HG02588 (cell line): Measurements from ENCODE around the gene DLX4.

Experiments used
- ATAC-seq: cut with Tn5 transposase; IDR thresholded peaks from one replicate; pipeline ENCODE4 v1.9.1; 2021; ENCODE audit warnings: mild to moderate bottlenecking, moderate library complexity; ENCODE audit not compliant: unreplicated experiment

Gene DLX4

GRCh38 chr17:49946208-49946607 lies 22.8 kb upstream of the DLX4 start:
- ATAC-seq, result no peak

GRCh38 chr17:49946964-49947584 lies 21.9 kb upstream of the DLX4 start:
- no peak for ATAC-seq

- ATAC-seq, result no peak
These were observed 19.4 kb upstream of the DLX4 start for GRCh38 chr17:49949634-49950033.

GRCh38 chr17:49951362-49952082 lies 17.5 kb upstream of the DLX4 start:
- no peak for ATAC-seq

GRCh38 chr17:49952209-49952911 lies 16.6 kb upstream of the DLX4 start:
- no peak for ATAC-seq

- no peak for ATAC-seq
These were observed 16.0 kb upstream of the DLX4 start for GRCh38 chr17:49952912-49953497.

- no peak for ATAC-seq
These were observed 13.8 kb upstream of the DLX4 start for GRCh38 chr17:49955157-49955556.

- no peak for ATAC-seq
These were observed 12.2 kb upstream of the DLX4 start for GRCh38 chr17:49956780-49957179.

- ATAC-seq, result no peak
These were observed 11.6 kb upstream of the DLX4 start for GRCh38 chr17:49957350-49957749.

GRCh38 chr17:49958723-49959122 lies 10.3 kb upstream of the DLX4 start:
- ATAC-seq, result no peak

- ATAC-seq, result no peak
These were observed 9.6 kb upstream of the DLX4 start for GRCh38 chr17:49959183-49959935.

- ATAC-seq, result no peak
These were observed 6.2 kb upstream of the DLX4 start for GRCh38 chr17:49962599-49963308.

- no peak for ATAC-seq
These were observed 5.7 kb upstream of the DLX4 start for GRCh38 chr17:49963309-49963625.

- ATAC-seq, result no peak
These were observed 5.2 kb upstream of the DLX4 start for GRCh38 chr17:49963626-49964302.

GRCh38 chr17:49964303-49964768 lies 4.7 kb upstream of the DLX4 start:
- no peak for ATAC-seq

- no peak for ATAC-seq
These were observed 4.0 kb upstream of the DLX4 start for GRCh38 chr17:49964769-49965523.

- no peak for ATAC-seq
These were observed 3.5 kb upstream of the DLX4 start for GRCh38 chr17:49965524-49965909.

- ATAC-seq, result no peak
These were observed 2.2 kb upstream of the DLX4 start for GRCh38 chr17:49966767-49967166.

- ATAC-seq, result no peak
These were observed 1.8 kb upstream of the DLX4 start for GRCh38 chr17:49967205-49967604.
